Stimulated activated CD8-positive, alpha-beta memory T cell treated with anti-CD3 and anti-CD28 coated beads, Interleukin-4, amount 100 ng/mL, for 1 hour (primary cell): Measurements from ENCODE around the gene LMO3.

Experiments used
- DNase-seq, 2 donors: peaks; one replicate each; pipeline ENCODE4 v3.0.0-alpha.2; 2020; ENCODE audit warnings: low read depth in 2 of 2, low spot score in 1 of 2

LMO3 gene

GRCh38 chr12:16600525-16600924 is 5.4 kb downstream of the LMO3 start:
- DNase-seq: no peak

- no peak for DNase-seq
These were observed 6.9 kb downstream of the LMO3 start for GRCh38 chr12:16599081-16599480.

GRCh38 chr12:16594797-16595196 is 11.2 kb downstream of the LMO3 start:
- DNase-seq: no peak

- no peak for DNase-seq
These were observed 12.4 kb downstream of the LMO3 start for GRCh38 chr12:16593546-16593945.

- DNase-seq: no peak
These were observed 15.3 kb downstream of the LMO3 start for GRCh38 chr12:16590645-16591044.

GRCh38 chr12:16588812-16589211 is 17.1 kb downstream of the LMO3 start:
- no peak for DNase-seq

- DNase-seq: no peak
These were observed 18.4 kb downstream of the LMO3 start for GRCh38 chr12:16587514-16587913.

- no peak for DNase-seq
These were observed 18.9 kb downstream of the LMO3 start for GRCh38 chr12:16587110-16587453.

- no peak for DNase-seq
These were observed 19.4 kb downstream of the LMO3 start for GRCh38 chr12:16586350-16587109.

GRCh38 chr12:16585781-16586180 is 20.2 kb downstream of the LMO3 start:
- no peak for DNase-seq

- no peak for DNase-seq
These were observed 21.8 kb downstream of the LMO3 start for GRCh38 chr12:16583969-16584745.

- no peak for DNase-seq
These were observed 24.5 kb downstream of the LMO3 start for GRCh38 chr12:16581416-16581815.

GRCh38 chr12:16579041-16579440 is 26.9 kb downstream of the LMO3 start:
- no peak for DNase-seq

GRCh38 chr12:16573398-16574077 is 32.4 kb downstream of the LMO3 start:
- no peak for DNase-seq

GRCh38 chr12:16568873-16569272 is 37.1 kb downstream of the LMO3 start:
- no peak for DNase-seq

GRCh38 chr12:16564675-16565074 is 41.3 kb downstream of the LMO3 start:
- DNase-seq: no peak

GRCh38 chr12:16563504-16563903 is 42.5 kb downstream of the LMO3 start:
- DNase-seq: no peak

GRCh38 chr12:16562921-16563320 is 43.0 kb downstream of the LMO3 start:
- DNase-seq: no peak

- DNase-seq: no peak
These were observed 43.5 kb downstream of the LMO3 start for GRCh38 chr12:16562435-16562834.

GRCh38 chr12:16560273-16560672 is 45.7 kb downstream of the LMO3 start:
- no peak for DNase-seq

- no peak for DNase-seq
These were observed 50.3 kb downstream of the LMO3 start for GRCh38 chr12:16555630-16556029.

GRCh38 chr12:16553457-16553856 is 52.5 kb downstream of the LMO3 start:
- DNase-seq: no peak
